GM19372 (cell line): ENCODE results near the gene DGCR6L.
"Not testable (repeated sequence)": the region's sequence is repeated elsewhere in the genome, so short reads cannot be mapped to it uniquely, and the experiment has no call there.

ENCODE experiments used
- ATAC-seq: cut with Tn5 transposase; IDR thresholded peaks from one replicate; pipeline ENCODE4 v1.9.1; 2021; ENCODE audit warnings: mild to moderate bottlenecking, low read depth, moderate library complexity; ENCODE audit not compliant: unreplicated experiment

DGCR6L gene

DNA sequence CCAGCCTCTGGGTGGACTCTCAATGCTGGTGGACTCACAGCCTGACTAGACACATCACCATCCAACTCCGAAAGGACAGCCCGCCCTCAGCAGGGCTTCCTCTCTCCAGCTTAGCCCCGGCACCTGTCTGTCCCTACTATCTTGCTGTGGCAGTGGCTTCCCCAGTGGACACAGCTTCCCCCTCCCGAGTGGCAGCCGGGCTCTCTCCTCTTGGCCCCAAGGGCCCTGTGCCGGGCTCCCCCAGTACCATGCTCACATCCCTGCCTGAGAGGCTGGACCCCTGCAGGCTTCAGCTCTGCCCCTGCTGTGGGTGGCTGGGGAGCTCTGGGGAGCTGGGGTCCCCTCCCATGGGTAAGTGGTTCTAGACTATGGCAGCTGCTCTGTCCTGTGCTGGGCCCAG is 9.1 kb downstream of the DGCR6L start:
- ATAC-seq: not testable (repeated sequence)

DNA sequence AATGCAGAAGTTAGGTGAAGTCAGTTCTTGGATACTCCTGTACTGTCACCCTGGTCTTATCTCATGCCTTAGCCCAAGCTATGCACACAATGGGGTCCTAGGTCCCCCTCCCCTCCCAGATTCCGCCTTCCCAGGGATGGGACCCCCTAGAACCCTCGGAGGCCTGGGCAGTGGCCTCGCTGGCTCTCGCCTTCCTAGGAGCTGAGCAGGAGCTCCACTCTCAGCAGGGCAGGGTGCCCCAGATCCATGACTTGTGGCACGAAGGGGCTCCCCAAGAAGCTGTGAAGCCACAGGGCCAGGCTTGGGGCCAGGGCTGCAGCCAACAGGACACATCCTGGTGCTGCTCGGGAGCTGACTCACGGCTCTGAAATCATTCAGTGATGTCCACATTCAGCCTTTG is 9.7 kb downstream of the DGCR6L start:
- ATAC-seq: not testable (repeated sequence)

DNA sequence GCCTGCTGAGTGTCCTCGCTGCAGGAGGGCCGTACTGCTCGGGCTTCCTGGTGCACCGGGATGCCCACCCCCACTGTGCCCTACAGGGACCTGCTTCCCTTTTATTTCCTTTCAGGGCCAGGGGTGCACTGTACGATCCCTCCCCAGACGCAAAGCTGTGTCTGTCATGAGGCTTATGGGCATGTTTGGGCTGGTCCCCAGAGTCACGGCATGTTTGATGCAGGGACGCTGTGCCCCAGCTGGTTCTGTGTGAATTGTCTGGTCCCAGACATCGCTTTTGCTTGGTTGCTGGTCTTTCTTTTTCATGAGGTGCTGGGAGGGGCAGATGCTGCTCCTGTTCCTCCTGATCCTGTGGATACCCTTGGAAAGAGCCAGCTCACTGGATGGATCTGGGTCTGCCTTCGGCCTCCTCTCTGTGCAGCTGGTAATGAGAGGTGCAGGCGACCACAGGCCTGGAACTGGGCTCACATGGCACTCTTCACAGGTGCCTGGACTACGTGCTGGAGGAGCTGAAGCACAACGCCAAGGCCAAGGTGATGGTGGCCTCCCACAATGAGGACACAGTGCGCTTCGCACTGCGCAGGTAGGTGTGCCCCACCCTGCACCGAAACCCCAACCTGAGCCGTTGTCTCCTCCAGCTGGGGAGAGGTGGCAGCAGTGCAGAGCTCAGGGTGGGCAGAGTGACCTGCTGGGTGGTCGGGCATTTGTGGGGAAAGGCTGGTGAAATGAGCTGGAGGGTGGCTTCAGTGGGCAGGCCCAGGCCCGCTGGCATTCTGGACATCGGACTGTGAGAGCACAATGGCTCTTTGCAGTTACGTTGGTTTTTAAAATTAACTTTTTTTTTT is 10.8 kb downstream of the DGCR6L start:
- ATAC-seq: not testable (repeated sequence)

DNA sequence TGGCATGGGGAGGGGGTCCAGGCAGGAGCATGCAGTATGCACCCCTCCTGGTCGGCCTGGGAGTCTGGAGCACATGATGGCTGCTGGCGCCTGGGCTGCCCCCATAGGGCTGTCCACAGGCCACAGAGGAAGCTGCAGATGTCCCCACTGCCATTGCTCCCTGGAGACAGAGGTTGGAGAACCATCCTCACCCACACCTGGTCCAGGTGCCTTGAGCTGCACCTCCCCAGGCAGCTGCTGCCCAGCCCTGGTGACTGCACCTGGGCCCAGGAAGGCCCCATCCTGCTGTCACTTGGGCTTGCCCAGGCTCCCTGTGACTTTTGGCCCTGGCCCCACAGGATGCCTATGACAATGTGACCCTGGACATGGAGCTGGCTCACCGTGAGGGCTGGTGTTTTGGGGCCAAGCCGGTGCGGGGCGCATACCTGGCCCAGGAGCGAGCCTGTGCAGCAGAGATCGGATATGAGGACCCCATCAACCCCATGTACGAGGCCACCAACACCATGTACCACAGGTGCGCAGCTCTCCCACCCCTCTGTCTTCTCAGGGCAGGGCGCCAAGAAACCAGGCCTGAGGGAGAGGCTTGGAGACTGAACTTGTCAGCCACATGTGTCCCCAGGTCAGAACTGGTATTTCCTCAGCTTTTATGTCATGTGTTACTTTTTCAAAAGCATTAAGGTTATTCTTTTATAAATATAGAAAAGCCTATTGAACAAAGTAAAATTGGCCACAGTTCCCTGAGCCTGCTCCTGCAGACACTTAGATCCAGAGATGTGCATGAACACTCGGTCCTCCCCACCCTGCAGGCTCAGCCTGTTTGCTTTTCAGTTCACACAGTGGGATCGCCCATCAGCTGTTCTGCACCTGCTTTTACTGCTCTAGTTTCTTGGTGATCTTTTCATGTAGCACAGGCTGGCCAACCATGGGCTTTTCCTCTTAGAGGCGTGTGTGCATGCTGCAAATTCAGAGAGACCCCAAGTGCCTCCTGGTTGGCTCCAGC is 12.1 kb downstream of the DGCR6L start:
- ATAC-seq: not testable (repeated sequence)

DNA sequence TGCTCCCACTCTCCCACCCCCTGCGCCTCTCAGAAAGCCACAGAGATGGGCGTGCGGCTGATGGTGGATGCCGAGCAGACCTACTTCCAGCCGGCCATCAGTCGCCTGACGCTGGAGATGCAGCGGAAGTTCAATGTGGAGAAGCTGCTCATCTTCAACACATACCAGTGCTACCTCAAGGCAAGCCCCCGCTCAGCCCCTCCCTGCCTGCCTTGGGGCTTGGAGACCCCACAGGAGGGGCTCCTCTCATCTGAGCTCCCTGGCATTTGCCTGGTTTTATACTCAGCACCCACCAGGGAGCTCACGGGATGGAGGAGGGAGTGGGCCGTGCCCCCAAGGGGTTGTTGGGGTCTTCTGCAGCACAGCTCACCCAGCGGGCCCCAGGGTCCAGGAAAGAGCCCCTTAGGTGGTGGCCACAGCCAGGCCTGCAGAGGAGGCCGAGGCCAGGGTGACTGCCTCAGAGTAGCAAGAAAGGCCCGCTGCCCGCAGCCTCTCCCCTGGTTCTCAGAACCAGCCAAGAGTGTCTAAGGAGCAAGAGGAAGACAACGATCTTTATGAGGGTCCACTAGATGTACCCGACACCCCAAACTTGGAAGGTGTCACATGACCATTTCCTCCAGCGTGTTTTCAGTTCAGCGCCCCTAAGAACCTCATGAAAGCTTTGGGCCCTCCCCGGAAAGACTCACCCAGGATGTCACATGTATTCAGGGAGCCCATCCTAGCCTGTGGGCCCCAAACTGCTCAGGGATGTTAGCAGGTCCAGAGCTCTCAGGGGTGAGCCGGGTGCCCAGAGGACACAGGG is 13.0 kb downstream of the DGCR6L start:
- ATAC-seq: not testable (repeated sequence)

DNA sequence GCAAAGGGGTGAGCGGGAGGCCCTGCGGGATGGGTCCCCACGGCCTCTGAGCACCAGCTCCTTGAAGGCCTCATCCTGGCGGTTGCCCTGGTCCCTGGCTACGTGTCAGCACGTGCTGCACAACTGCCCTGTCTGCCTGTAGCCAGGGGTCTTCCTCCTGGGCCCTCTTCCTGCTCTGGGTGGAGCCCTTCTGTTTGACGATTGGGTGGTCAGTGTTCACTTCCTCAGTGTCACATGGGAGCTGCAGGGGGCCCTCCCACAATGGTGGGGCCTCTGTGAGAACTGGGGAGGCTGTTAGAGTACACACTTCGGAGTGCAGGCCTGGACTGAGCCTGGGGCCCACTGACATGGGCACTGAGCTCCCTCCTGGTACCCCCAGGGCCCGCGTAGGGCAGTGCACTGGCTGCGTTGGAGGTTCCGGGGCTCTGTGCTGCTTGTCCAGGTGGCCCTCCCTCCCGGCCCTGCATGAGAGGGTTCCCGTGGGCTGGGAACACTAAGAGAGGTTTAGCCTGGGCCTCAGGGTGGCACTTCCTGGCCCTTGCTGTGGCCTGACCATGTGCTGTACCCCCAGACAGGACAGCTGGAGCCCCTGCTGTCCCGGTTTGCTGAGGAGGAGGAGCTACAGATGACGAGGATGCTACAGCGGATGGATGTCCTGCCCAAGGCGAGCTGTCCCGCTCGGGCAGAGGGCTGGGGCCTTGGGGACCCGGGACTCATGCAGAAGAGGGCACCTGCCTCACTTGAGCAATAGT is 13.8 kb downstream of the DGCR6L start:
- no peak for ATAC-seq

DNA sequence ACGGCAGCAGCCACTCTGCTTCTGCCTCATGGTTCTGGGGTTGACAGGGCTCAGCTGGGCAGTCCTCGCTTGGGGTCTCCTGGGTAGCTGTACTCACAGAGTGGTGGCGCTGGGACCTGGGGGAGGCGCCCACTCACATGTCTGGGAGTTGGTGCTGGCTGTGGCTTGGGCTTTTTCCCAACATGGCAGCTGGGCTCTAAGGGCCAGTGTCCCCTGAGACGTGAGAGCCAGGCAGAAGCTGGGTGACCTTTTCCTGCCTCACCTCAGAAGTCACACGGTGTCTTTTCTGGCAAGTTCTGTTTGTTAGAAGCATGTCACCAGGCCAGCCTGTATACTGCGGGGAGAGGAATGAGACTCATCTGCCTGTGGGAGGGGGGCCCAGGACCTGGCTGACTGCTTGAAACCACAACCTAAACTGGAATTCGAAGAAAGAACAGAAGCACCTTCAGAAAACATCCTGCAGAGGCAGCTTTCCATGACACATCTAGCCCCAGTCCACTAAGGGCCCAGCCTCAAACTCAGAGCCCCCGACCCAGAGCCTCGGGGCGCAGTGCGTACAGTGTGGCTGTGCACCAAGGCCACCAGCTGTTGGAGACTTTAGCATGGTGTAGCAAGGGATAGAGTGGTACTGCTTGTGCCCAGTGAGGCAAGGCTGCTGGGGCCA is 14.5 kb downstream of the DGCR6L start:
- not testable (repeated sequence) for ATAC-seq

DNA sequence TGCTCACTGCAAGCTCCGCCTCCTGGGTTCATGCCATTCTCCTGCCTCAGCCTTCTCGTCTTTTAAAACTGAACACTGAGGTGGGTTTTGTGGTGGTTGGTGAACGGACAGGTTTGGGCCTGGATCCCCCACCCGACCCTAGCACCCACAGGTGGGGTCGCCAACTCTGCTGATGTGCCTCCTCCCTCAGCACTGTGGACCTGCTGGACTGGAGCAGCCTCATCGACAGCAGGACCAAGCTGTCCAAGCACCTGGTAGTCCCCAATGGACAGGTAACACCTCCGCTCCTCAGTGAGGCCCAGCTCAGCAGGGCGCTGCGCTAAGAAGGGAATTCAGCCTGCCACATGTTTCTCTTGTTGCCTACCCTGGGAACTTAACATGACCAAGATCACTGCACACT is 15.2 kb downstream of the DGCR6L start:
- ATAC-seq: no peak

DNA sequence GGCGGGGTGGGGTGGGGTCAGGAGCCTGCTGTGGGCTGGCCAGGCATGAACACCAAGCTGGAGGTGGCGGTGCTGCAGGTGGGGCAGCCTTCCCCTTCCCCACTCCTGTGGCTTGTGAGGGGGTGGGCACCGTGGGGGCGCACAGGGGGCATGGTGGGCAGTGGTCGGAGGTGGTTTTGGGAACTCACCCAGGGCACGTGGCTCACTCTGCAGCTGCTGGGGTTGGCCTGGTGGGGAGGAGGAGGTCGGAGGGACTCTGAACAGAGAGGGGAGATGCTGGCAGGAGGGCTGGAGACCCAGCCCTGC is 16.7 kb downstream of the DGCR6L start:
- ATAC-seq: not testable (repeated sequence)

DNA sequence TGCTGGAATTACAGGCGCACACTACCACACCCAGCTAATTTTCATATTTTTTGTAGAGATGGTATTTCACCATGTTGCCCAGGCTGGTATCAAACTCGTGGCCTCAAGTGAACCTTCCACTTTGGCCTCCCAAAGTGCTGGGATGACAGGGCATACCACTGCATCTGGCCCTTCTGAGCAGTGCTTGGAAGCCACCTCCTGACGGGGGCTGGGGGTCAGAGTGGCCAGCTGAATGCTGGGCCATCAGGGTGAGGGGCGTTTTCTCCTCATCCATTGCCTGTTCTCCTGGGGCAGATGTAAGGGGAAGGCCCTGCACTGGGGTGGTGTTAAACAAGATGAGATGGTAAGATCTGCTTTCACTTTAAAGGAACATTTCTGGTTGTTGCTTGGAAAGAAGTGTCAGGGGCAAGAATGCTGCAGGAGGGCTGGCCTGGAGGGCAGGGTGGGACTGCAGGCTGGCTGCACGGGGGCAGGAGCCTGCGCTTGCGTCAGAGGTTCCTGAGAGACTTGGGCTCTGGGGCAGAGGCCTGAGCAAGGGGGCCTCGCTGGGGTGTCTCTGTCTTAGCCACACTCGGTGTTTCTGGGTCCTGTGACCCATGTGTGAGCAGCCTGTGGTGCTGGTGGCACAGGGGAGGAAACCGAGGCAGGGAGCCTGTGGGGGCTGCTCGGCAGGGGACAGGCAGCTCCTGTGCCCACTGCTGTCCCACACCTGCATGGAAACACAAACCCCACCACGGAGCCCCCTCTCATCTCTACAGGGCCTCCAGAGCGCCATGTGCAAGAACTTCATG is 17.2 kb downstream of the DGCR6L start:
- ATAC-seq: no peak

DNA sequence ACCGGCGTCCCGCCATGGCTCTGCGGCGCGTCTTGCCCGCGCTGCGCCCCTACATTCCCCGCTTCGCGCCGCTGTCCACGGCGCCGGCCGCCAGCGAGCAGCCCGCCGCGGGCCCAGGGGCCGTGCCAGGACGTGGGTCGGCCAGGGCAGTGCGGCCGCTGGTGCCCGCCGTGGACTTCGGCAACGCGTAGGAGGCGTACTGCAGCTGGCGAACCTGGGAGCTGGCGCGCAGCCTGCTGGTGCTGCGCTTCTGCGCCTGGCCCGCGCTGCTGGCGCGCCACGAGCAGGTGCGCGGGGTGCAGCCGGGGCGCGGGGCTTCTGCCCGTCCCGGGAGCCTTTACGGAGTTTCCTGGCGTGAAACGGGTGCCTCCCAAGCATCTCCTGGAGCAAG is 20.1 kb downstream of the DGCR6L start:
- ATAC-seq: peak; percentile 14

DNA sequence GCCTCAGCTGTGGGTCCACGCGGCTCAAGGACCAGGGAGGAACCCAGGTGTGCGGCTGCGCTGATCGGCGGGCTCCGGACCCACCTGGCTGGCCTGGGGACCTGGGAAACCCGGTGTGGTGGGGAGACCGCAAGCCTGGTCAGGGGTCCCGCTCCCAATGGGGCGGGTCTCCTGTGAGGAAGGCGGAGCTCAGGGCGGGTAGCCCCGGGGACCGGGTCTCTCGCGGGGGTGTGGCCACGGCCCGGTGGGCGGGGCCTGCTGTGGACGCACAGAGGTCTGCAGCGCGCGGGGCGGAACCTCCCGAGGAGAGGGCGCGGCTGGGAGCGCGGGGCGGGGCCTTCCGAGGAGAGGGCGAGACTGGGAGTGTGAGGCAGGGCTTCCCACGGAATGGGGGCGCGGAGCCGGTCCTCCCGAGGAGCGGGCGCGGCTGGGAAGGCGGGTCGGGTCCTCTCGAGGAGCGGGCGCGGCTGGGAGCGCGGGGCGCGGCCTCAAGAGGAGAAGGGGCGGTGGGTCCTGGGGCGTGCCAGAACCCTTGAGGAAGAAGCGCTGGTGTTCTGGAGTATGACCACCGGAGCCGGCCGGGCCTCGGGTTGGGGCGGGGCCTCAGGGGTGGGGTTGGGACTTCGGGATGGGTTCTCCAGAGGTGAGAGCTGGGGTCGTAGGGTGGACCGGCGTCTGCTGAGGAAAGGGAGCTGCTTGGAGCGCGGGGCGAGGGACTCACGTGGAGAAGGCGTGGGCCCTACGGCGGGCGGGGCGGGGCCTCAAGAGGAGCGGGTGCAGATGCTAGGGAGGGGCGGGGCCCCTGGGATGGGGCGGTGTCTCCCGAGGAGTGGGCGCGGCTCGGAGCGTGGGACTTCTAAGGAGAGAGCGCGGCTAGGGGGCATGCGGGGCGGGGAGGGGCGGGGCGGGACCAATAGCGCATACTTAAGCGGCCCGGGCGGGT is 20.8 kb downstream of the DGCR6L start:
- ATAC-seq: peak; percentile 56

DNA sequence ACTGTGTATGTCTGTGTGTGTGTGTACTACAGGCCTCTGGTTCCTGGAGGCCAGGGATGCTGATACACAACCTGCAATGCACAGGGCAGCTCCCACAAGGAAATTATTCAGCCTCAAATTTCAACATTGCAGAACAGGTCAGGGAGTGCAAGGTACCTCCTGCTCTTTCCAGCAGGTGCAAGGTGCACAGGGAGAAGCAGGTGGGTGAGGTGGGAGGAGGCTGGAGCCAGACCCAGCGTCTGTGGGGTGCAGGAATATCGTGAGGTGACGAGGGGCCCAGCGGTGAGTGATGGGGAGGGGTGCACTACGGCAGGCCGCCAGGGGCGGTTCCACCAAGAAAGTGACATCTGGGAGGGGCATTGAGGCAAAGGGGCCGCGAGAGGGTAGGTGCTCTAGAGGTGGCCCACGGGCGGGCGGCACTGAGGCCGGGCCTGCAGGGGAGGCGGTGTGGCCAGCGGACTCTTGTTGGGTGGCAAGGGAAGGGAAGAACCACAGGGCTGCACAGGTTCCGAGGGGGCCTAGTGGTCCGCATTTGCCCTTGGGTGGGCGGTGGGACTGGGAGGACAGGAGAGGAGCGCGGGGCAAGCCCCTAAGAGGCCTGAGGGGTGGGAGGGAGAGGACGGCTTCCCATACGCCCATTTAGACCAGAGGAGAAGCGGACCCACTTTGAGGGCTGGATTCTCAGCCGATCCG is 21.6 kb downstream of the DGCR6L start:
- no peak for ATAC-seq

DNA sequence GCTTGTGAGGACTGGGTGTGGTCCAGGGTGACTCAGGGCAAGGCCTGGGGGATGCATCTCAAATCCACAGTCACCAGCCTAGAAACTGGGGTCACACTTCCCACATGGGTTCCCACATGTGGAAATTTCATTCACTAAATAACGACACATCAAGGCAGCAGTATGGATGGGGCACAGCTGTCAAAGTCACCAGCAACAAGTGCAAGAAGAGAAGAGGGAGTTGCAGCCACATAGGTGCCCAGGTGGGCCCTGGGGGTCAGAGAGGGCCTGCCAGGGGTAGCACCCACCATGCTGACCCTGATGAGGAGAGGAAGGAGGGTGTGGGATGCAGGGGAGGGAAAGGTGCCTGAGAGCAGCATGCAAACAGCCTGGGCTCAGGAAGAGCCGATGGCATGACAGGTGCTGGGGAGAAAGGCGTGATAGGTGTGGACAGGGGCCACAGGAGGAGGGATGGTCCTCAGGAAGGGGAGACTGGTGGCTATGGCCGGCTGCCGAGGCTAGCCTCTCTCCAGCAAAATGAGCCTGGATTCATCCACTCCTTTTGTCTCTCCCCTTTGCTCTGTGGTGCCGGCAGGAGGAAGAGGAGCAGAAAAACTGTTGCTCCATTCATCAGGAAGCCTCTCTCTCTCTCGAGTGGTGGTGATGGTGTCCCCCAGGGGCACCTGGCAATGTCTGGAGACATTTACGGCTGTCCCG is 22.3 kb downstream of the DGCR6L start:
- no peak for ATAC-seq

DNA sequence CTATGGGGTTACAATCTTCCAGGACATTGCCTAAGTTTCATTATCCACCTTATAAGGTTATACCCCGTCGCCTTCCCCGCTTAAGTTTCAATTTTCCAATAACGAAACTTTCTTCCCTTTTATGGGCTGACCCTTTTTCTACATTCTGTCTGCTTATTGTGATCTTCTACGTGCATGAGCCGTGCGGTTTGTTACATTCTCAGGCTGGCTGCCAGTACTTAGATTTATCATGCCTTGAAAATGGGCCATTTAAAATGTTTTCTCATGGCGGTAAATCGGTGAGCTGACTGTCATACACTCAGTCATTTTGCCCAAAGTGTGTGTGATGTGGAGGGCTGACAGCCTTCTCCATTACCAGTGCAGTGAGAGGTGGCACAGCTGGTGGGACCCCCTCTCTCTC is 23.3 kb downstream of the DGCR6L start:
- ATAC-seq: no peak

DNA sequence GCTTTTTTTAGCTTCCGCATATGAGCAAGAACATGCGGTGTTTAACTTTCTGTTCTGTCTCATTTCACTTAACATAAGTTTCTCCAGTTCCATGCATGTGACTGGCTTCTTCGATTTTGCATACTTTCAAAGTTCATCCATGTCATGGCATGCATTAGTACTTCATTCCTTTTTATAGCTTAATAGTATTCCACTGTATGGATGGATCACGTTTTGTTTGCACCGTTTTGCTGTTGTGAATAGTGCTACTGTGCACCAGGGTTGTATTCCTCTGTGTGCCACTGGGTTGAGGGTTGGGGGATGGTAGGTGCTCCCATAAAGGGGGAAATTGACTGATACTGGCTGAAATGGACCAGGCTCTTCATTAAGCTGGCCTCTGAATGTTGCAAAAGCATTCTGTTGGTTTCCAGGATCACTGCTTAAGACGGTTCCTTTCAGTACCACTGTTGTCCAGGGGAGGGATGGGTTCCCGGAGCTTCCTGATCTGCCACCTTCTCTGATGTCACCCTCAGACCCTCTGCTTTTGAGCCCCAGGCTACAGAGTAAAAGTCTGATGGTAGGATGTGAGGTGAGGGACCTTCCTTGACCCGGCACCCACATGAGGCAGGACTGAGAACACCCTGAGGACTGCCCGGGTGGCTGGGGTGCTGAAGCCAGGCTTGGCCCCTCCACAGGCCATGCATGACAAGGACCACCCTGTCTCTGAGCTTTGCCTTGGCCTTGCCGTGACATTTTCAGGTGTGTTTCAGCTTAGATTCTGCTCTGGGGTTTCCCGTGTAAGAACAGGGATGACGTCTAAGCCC is 24.4 kb downstream of the DGCR6L start:
- no peak for ATAC-seq
